ENCODE data around the gene EME1. TPM values are rescaled to one million over a fixed set of nuclear protein-coding genes. Genes with fewer than 3 reads are reported as not detected.
A peak's percentile ranks its signal among the peaks of the same experiment; 100 is the strongest.
"Not testable (repeated sequence)": the region's sequence is repeated elsewhere in the genome, so short reads cannot be mapped to it uniquely, and the experiment has no call there.

EME1 gene
- total RNA-seq, 2 donors from 2014 or later = 0.55 to 1.3 TPM

DNA sequence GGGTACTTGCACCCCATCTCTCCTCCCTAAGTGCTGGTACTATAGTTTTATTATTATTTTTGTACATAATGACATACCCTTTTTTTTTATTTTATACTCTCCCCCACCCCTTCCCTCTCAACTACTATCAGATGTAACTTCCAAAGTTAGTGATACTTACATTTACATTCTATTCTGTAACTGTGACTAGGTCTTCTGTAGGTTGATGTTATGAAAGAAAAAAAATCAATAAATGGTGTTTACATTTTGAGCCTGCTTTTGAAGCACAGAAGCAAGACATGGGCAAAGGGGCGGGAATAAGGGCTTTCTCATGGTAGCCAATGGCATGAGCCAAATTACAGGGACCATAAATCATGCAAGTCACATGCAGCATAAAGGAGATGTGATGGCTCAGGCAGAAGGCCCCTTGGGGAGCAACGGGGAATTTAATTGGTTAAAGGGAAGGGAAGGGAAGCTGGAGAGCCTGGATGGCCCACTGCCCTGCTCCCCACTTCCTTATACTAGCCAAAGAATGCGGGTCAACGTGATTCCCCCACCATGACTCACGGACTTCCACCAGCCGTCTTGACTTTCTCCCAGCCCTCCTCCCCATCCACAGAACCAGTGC, 50.6 kb downstream of the EME1 start:
- no peaks in the 10 kb centered on the region for H3K36me3 Mint-ChIP-seq (ENCODE audit: low read depth)
- H3K4me3 Mint-ChIP-seq = no peak overlapping the region
- H3K4me1 Mint-ChIP-seq = peaks cover 18% of the 10 kb centered on the region
- no peak for DNase-seq
- no peaks in the 10 kb centered on the region for H3K9me3 ChIP-seq (ENCODE audit: control insufficient read depth, low read length, poor library complexity, severe bottlenecking)
- no peak overlapping the region for H3K27ac Mint-ChIP-seq
- no peak for ATAC-seq
- no peaks in the 10 kb centered on the region for H3K27me3 Mint-ChIP-seq

DNA sequence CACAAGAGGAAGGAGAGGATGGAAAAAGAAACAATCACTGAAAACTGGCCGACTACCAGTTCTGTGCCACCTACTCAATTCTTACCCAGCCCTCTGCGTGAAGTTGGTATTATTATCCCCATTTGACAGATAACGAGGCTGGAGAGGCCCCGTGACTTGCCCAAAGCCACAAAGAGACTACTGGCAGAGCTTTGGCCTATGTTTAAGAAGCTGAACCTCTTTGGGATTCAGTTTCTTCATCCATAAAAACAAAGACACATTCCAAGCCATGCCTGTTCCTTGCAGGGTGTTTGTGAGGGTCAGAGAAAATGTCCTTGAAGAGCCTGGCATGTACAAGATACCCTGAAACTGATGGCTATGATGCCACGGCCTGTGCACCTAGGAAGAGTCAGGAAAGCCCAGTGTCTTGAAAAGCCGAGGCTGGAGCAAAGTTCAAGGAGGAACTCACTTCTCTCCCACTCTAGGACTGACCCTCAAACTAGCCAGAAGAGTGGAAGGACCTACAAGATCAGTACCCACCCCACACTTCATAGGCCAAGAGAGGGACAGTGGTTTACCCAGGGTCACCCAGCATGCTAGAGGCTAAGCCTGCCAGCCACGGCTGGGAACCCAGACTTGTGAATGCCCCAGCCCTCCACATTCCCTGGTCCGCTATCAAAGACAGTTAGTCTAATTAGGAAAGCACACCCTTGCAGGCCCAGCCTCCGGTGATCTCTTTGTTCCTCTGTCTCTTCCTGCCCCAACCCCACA, 51.4 kb downstream of the EME1 start:
- Mint-ChIP-seq H3K36me3 (ENCODE audit: low read depth) (no peaks in the 10 kb centered on the region), H3K27ac (no peak overlapping the region), H3K4me1 (peaks cover 18% of the 10 kb centered on the region), H3K27me3 (no peaks in the 10 kb centered on the region), H3K4me3 (peak overlapping the region; percentile 19)
- ATAC-seq = no peak
- no peaks in the 10 kb centered on the region for H3K9me3 ChIP-seq (ENCODE audit: control insufficient read depth, low read length, poor library complexity, severe bottlenecking)
- no peak for DNase-seq

DNA sequence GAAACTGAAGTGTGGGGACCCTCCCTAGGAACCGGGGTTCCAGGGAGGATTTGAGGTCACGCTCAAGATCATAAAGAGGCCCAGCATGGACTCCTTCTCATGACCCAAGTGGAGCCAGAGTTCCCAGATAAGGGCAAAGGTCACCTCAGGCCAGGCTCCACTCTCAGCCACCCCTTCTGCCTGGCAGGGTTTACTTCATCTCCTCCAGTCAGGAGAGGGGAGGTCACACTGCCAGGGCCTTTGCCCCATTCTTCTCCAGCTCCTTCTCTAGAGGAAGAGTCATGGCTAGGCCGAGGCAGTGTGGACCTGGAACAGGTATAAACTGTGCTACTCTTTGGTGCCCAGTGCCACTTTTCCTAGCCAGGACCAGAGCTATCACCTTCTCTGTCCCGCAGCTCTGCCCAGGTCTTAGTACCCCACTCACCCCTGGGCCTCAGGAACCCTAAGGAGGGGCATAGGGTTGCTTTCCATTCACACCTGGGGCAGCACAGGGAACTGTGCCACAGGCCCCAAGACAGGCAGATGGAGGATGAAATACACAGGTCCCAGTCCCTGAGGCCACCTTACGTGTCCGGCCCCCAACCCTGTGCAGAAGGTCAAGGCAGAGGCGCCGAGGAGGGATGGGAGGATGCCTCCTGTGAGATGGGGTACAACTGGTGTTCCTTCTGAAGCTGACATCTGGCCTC, 52.1 kb downstream of the EME1 start:
- peaks cover 18% of the 10 kb centered on the region for H3K4me1 Mint-ChIP-seq
- peak overlapping the region; percentile 24 for H3K27ac Mint-ChIP-seq
- H3K4me3 Mint-ChIP-seq = peak overlapping the region; percentile 87
- ATAC-seq (no peak), DNase-seq (no peak)
- no peaks in the 10 kb centered on the region for H3K9me3 ChIP-seq (ENCODE audit: control insufficient read depth, low read length, poor library complexity, severe bottlenecking)
- no peaks in the 10 kb centered on the region for H3K27me3 Mint-ChIP-seq
- H3K36me3 Mint-ChIP-seq (ENCODE audit: low read depth) = no peaks in the 10 kb centered on the region

DNA sequence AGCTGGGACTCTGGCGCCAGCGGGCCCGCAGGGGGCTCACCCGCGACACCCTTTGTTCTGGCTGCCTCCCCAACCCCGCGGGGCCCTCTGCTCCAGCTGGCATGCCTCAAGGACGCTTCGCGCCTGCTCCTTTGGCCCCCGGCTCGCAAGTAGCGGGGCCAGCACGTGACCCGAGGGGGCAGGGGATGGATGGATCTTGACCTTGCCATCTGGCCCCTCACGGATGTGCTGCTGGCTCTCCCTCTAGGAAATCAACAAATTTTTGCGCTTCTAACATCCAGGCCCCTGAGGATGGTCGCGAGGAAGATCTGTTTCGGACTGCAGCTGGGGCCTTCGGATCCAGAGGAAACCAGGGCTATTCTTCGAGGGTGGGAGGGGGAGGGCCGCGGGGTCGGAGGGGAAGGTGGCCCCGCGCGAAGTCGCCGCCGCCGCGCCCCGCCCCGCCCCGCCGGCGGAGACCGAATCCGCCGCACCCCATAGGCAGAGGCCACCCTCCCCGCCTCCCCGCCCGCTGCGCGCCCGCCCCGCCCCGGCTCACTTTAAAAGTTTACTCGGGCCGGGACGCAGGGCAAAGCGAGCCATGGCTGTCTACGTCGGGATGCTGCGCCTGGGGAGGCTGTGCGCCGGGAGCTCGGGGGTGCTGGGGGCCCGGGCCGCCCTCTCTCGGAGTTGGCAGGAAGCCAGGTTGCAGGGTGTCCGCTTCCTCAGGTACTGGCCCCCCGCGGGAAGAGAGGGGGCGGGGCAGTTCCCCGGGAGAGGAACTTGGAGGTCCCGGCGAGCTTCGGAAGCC, 52.8 kb downstream of the EME1 start, which contains the start of gene ACSF2:
Gene ACSF2 (plus strand): TSS at position 537 of the 790 bp plus-strand sequence. CDS start 44 bp downstream, at position 581.
- Mint-ChIP-seq H3K36me3 (ENCODE audit: low read depth) (no peaks in the 10 kb centered on the region), H3K27me3 (no peaks in the 10 kb centered on the region), H3K4me1 (peaks cover 15% of the 10 kb centered on the region), H3K4me3 (peak within 1 kb of the TSS; percentile 87), H3K27ac (peak within 1 kb of the TSS; percentile 85)
- DNase-seq = peak; percentile 50 to 71 (median 69)
- no peaks in the 10 kb centered on the region for H3K9me3 ChIP-seq (ENCODE audit: control insufficient read depth, low read length, poor library complexity, severe bottlenecking)
- peak; percentile 91 for ATAC-seq

DNA sequence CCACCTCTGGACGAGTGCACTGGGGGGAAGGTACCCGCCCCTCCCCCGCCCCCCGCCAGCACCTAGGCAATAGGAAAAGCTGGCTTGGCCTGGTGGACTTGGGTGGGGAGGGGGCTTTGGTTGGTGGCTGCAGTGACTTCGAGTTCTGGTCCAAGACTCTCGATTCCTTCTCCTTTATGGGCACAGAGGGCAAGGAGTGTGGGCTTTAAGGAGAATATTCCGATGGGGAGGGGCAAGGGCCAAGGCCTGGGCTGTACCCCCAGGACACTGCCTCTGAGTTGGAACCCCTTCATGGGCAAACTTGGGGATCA, 53.4 kb downstream of the EME1 start:
- Mint-ChIP-seq H3K27ac (peak overlapping the region; percentile 85), H3K4me1 (peaks cover 15% of the 10 kb centered on the region), H3K36me3 (ENCODE audit: low read depth) (no peaks in the 10 kb centered on the region), H3K4me3 (peak overlapping the region; percentile 87), H3K27me3 (no peaks in the 10 kb centered on the region)
- ATAC-seq (no peak), DNase-seq (no peak)
- H3K9me3 ChIP-seq (ENCODE audit: control insufficient read depth, low read length, poor library complexity, severe bottlenecking) = no peaks in the 10 kb centered on the region

DNA sequence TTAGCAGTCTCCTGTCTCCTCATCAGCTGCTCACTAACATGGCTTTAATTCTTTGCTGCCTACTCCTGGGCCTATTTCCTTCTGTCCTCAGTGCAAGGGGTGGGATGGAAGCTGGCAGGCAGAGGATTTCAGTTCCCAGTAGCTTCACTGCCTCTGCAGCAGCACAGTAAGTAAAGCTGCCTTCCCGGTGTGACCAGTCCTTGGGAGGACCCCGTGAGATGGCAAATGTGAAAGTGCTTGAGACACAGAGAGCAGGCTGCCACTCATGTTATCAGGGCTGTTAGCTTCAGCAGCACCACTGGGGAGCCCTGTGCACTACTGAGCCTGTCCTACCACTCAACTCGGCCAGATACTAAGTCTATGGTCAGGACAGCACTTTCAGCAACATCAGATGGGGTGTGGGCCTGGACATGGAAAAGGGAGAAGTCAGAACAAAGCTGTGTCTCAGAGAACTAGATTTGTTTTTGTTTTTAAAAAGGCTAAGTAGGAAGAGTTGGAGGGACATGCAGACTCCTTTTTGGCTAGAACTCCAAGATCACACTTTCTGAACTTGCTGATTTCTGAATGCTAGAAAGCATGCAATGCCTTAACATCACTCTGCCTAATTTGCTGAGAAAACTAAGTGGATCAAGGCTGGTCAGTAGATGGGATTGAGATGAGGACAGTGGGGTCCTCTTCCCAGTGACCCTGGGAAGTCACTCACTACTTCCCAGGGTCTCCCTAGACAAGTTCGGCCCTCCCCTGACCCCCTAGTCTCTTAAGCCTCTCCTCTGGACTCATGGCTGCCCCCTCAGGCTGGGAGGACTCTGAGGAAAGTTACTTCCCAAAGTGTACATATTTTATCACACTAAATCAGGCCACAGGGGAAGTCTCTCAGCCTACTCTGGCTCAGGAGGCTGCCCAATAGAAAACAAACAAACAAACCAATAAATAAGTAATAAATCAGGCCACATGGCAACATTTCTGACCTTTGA, 54.1 kb downstream of the EME1 start:
- DNase-seq (no peak), ATAC-seq (peak; percentile 36)
- Mint-ChIP-seq H3K36me3 (ENCODE audit: low read depth) (no peaks in the 10 kb centered on the region), H3K4me1 (peaks cover 11% of the 10 kb centered on the region), H3K27me3 (no peaks in the 10 kb centered on the region), H3K4me3 (peak overlapping the region; percentile 87), H3K27ac (peak overlapping the region; percentile 85)
- H3K9me3 ChIP-seq (ENCODE audit: control insufficient read depth, low read length, poor library complexity, severe bottlenecking) = no peaks in the 10 kb centered on the region

DNA sequence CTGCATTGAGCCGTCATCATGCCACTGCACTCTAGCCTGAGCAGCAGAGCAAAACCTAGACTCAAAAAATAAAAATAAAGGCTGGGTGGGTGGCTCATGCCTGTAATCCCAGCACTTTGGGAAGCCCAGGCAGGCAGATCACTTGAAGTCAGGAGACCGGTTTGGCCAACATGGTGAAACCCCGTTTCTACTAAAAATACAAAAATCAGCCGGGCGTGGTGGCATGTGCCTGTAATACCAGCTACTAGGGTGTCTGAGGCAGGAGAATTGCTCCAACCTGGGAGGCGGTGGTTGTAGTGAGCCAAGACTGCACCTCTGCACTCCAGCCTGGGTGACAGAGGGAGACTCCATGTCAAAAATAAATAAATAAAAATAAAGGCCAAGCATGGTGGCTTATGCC, 55.1 kb downstream of the EME1 start:
- H3K4me1 Mint-ChIP-seq = peaks cover 11% of the 10 kb centered on the region
- DNase-seq; H3K9me3 ChIP-seq (ENCODE audit: control insufficient read depth, low read length, poor library complexity, severe bottlenecking); H3K36me3 Mint-ChIP-seq (ENCODE audit: low read depth); ATAC-seq; H3K27ac Mint-ChIP-seq; H3K4me3 Mint-ChIP-seq; H3K27me3 Mint-ChIP-seq: not testable (repeated sequence)

DNA sequence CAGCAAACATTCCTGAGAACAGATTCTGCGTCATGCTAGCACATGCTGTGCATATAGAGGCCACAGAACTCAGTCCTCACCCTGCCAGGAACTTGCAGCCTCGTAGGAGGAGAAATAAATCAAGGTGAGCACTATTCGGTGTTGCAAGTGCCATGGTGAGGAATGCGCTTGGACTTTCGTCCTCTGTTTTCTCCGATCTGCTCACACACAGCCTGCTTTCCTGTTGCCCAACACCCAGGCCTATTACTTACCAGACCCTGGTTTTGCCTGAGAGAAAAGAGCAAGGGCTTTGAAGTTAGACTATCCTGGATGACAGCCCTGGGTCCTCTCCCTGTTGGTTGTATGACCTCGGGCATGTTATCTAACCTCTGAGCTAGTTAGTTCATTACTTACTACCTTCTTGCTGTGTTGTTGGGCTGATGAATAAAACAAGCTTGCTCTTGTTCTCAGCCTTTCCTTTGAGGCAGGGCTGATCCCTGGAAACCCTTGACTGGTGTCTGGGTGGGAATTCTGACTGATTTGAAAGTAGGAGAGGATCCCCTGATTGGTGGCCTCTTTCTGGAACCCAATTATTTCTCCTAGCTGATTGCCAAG, 55.9 kb downstream of the EME1 start:
- Mint-ChIP-seq H3K36me3 (ENCODE audit: low read depth) (no peaks in the 10 kb centered on the region), H3K27ac (no peak overlapping the region), H3K27me3 (no peaks in the 10 kb centered on the region), H3K4me3 (no peak overlapping the region), H3K4me1 (peaks cover 11% of the 10 kb centered on the region)
- H3K9me3 ChIP-seq (ENCODE audit: control insufficient read depth, low read length, poor library complexity, severe bottlenecking) = no peaks in the 10 kb centered on the region
- ATAC-seq (no peak), DNase-seq (no peak)

DNA sequence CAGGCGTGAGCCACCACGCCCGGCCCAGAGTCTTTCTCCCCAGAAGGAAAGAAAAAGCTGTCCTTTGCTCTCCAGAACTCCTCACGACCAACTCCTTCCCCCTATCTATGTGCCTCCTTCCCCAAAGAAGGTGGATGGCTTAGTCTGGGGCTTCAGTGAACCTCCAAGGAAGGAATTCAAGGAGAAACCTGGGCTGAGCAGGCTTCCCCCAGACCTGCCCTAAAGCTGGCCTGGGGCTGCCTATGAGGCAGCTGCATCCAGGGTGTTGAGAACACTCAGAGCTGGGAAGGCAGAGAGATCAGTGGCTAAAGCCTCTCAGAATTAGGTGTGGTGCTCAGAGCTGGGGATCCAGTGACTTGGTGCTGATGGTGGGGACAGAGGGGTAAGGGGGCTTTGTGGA, 56.8 kb downstream of the EME1 start:
- no peak for ATAC-seq
- H3K27ac Mint-ChIP-seq = no peak overlapping the region

More for the DNA sequence above, 56.8 kb downstream of the EME1 start:
- H3K27me3 Mint-ChIP-seq = no peaks in the 10 kb centered on the region
- no peak overlapping the region for H3K4me3 Mint-ChIP-seq
- DNase-seq = no peak
- no peaks in the 10 kb centered on the region for H3K9me3 ChIP-seq (ENCODE audit: control insufficient read depth, low read length, poor library complexity, severe bottlenecking)
- no peaks in the 10 kb centered on the region for H3K36me3 Mint-ChIP-seq (ENCODE audit: low read depth)
- peaks cover 11% of the 10 kb centered on the region for H3K4me1 Mint-ChIP-seq

Other genes with a start within 250 kb of the EME1 start
- 1 to 10 TPM; 1.7 to 5.8 TPM for gene SAMD14, start 243.1 kb upstream of the EME1 start, total RNA-seq
- 100 to 1,000 TPM in 1 of 2 donors, 10 to 100 TPM in 1; 82.9 to 111 TPM for gene PPP1R9B, start 222.6 kb upstream of the EME1 start, total RNA-seq
- gene SGCA, start 207.2 kb upstream of the EME1 start, total RNA-seq = not detected
- 10 to 100 TPM; 15.4 to 16.6 TPM for gene COL1A1, start 171.6 kb upstream of the EME1 start, total RNA-seq
- gene TMEM92, start 98.8 kb upstream of the EME1 start, total RNA-seq = not detected
- gene XYLT2, start 27.1 kb upstream of the EME1 start, total RNA-seq = 10 to 100 TPM; 19.2 to 20.4 TPM
- 10 to 100 TPM; 29.4 to 37.0 TPM for gene MRPL27, start within 50 bp of the EME1 start, total RNA-seq
- 10 to 100 TPM; 45.2 to 51.9 TPM for gene LRRC59, start 24.3 kb downstream of the EME1 start, total RNA-seq
- 10 to 100 TPM; 16.4 to 21.8 TPM for gene ACSF2, start 53.0 kb downstream of the EME1 start, total RNA-seq
- not detected for gene CHAD, start 95.7 kb downstream of the EME1 start, total RNA-seq
- gene RSAD1, start 105.6 kb downstream of the EME1 start, total RNA-seq = 10 to 100 TPM; 49.2 to 59.6 TPM
- 1 to 10 TPM; 1.2 to 1.3 TPM for gene MYCBPAP, start 135.2 kb downstream of the EME1 start, total RNA-seq
- not detected for gene EPN3, start 159.5 kb downstream of the EME1 start, total RNA-seq
- gene SPATA20, start 173.9 kb downstream of the EME1 start, total RNA-seq = 10 to 100 TPM; 11.3 to 16.4 TPM
- under 1 TPM; 0.05 to 0.18 TPM for gene CACNA1G, start 187.5 kb downstream of the EME1 start, total RNA-seq

Measured in T-helper 17 cell (primary cell).